Activated CD4-positive, alpha-beta T cell treated with anti-CD3 and anti-CD28 coated beads, Interleukin-10, Interleukin-2, amounts not matched to agents 100 ng/mL and 50 ng/mL, durations not matched to agents 16 hours and 8 hours (primary cell): ENCODE results near the gene CMTM2.
A peak's percentile ranks its signal among the peaks of the same experiment; 100 is the strongest.

ENCODE experiments used
- DNase-seq: peaks from one replicate; pipeline ENCODE4 v3.0.0-alpha.2; 2020

CMTM2 gene, protein sequence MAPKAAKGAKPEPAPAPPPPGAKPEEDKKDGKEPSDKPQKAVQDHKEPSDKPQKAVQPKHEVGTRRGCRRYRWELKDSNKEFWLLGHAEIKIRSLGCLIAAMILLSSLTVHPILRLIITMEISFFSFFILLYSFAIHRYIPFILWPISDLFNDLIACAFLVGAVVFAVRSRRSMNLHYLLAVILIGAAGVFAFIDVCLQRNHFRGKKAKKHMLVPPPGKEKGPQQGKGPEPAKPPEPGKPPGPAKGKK

DNA sequence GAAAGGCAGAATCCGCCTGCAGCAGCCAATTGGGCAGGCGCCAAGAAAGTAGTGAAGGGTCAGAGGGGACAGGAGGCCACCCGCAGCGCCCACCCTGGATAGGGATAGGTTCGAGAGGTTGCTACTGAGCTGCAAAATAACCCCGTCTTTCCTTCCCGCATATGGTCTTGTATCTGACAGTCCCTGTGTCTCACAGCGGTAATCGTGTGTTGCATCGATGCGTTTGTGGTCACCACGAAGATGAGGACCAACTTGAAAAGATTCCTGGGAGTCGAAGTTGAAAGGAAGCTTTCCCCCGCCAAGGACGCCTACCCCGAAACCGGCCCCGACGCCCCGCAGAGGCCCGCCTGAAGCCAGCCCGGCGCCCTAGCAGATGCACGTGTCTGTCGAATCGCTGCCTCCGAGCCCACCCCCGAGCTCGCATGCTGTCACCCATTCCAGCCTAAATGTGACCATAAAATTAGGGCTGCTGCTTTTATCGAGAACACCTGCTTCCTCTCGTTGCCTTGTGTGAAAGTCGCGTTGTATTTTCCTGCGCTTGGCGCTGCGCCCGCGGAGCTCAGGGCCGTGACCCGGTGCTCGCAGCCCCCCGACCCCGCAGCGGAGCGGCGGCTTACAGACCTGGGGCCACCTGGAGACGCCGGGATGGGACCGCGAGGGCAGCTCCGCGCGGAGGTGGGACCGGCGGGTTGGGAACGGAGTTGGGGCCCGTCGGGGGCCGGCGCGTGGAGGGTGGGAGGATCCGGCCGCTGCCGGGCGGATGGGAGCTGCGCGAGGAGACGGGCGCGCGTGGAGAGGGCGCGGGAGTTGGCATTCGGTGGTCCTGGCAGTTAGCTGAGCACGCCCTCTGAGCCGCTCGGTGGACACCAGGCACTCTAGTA lies at the start of gene CMTM2:
TSS of gene CMTM2 (plus strand) at position 813 of the 881 bp plus-strand sequence. CDS start 145 bp downstream, outside the sequence.
- no peak for DNase-seq

DNA sequence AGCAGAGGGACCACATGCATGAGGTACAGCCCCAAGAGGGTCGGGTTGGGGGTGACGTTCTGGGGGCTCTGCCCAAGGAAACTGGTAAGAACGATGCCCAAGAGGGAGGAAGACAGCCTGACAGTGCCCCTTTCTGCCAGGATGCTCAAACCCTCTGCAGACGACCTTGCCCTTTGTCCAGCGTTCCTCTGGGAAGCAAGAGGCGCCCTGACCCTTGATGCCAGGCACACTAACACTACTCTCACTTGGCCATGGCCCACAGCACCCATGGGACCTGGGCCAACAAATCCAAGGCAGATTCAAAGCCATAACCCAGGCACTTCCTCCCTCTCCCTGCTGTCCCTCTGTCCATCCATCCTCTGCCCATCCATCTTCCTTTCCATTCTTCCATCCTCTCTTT lies 49.8 kb upstream of the CMTM2 start:
- no peak for DNase-seq

DNA sequence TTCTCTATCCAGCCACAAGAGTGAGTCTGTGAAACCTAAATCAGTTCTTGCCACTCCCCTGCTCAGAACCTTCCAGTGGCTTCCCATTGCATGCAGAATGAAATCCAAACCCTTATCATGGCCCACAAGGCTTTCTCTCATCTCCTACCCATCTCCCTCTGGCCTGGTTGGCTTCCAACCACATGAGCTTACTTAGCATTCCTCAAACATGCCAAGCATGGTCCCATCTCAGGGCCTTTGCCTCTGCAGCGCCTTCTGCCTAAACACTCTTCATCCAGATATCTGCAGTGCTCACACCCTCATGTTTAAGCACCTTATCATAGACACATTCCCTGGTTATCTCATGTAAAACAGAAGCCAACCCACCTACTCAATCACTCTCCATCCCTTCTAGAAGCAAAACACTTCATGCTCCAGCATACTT lies 44.9 kb upstream of the CMTM2 start:
- DNase-seq = no peak

DNA sequence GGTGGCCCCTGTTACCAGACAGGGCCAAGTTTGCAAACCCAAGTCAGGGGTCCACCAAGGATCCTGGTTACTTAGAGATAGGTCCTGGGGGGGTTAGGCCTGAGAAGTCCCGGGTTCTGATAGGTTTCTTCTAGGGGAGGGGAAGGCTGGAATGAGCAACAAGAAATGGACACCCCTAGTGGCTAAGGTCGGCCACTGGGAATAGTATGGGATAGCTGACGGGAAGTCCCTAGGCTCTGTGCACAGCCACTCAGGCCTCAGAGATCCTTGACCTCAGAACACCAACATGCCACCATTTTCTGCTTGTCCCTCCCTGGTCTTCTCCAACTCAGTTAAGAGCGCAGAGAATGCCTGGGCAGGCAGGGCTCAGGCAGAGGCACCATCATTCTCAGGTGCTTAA lies 42.7 kb upstream of the CMTM2 start:
- no peak for DNase-seq

DNA sequence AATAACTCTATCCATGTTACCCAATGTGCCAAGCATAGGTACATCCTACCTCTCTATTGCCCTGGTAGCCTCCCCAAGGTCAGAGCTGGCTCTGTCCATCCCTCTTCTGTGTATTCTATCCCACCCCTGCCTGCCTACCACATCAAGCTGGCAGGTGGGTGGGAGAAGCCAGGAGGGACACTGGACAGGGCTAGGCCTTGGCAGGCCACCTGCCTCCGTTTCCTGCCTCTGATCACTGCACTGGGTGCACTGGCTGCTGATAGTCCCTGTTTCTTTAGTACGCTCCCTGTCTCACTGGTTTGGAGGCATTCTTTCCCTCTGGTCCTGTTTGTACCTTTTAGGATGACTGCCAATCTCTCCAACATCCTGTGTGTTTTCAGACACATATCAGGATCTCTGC lies 42.0 kb upstream of the CMTM2 start:
- DNase-seq = no peak

DNA sequence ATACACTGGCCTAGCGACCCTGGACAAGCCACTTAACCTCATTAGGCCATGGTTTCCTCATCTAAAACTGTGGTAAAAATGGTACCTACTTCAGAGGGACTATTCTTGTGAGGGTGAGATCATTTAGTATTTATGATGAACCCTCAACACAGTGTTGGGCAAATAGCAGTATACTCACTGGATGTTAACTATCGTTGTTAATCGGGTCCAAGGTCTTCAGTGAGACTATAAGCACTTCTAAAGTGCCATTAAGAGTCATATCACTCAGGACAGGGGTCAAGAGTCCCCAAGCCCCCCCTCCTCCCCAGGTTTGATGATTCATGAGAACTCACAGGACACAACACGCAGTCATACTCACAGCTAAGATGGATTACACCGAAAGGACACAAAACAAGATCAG lies 40.4 kb upstream of the CMTM2 start:
- no peak for DNase-seq

DNA sequence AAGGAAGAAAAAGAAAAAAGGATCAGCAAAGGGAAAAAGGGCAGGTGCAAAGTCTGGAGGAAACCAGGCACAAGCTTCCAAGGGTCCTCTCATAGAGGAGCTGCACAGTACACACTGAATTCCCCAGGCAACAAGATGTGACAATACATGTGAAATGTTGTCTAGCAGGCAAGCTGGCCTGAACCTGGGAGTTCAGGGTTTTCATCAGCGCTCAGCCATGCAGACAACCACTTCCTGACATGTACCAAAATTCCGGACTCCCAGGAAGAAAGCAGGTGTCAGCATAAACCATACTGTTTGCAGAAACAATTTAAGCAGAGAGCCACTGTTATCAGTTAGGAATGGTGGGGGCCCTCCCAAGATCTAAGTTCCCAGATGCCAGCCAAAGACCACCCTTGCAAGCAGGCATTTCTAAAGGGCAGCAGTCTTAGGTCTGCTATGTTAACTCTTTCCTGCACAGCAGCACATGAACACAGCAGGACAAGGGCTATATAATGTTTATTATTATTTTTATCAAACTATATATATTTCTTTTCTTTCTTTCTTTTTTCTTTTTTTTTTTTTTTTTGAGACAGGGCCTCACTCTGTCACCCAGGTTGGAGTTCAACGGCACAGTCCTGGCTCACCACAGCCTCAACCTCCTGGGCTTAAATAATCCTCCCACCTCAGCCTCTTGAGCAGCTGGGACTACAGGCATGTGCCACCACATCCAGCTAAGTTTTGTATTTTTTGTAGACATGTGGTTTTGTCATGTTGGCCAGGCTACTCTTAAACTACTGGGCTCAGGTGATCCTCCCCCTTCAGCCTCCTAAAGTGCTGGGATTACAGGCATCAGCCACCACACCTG lies 39.4 kb upstream of the CMTM2 start:
- no peak for DNase-seq

DNA sequence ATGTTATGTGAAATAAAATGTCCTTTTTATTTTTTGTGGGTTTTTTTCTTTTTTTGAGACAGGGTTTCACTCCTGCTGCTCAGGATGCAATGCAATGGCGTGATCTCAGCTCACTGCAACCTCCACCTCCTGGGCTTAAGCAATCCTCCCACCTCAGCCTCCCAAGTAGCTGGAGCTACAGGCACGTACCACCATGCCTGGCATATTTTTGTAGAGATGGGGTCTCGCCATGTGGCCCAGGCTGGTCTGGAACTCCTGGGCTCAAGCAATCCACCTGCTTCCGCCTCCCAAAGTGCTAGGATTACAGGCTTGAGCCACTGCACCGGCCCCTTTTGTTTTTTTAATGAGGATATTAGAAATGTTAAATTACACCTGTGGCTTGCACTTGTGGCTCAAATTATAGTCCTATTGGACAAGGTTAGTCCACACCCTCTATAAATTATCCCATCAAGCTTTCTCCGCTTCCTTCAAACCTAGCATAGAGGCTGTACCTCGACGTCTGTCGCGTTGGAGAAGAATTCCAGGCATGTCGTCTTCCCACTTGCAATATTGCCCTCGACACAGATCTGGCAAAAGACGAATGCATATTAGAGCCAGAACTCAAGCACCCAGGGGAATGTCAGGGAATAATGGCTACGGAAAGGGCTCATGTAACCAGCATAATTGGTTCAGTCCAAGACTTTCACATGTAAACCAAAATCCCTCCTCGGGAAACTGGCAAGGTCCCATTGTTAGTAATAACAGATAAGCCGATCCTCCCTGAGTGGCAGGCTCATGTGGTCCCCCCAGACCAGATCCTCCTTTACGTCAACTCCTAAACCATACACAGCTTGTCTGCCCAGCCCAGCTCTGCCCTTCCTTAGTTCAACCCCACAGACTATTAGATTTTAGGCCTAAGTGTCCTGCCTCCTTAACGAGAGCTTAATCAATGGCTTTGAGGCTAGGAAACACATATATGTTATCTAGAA lies 37.6 kb upstream of the CMTM2 start:
- no peak for DNase-seq

DNA sequence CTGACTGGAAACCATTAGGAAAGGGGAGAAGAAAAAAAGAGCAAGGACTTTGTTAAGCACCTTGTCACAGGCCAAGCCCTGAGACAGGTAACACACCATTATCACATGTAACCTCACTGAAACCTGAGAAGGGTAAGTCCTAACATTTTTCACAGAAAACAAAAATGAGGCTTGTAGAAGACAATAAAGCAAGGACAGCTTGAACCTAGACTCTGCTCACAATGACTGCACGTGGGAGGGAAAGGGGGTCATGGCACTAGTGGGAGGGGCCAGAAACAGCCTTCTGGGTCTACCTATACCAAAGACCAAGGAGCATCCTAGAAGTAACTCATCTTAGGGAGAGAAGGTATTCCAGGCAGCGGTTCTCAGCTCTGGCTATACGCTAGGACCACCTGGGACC lies 36.9 kb upstream of the CMTM2 start:
- no peak for DNase-seq

DNA sequence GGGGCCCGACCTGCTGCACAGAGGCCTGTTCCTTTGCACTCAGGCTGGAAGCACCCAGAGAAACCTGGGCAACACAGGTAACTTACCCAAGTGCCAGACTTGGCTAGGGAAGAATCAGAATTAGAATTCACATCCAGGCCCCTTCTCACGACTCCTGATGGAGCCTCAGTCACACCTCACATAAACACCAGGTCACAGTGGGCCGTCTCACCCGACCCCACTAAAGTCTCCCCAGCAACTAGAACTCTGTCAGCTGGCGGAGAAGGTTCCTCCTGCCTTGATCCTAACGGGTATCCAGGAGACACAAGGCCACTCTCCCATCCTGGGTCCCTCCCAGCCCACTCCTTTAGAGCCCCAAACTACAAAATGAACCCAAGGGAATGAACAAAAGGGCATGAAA lies 35.7 kb upstream of the CMTM2 start:
- no peak for DNase-seq

DNA sequence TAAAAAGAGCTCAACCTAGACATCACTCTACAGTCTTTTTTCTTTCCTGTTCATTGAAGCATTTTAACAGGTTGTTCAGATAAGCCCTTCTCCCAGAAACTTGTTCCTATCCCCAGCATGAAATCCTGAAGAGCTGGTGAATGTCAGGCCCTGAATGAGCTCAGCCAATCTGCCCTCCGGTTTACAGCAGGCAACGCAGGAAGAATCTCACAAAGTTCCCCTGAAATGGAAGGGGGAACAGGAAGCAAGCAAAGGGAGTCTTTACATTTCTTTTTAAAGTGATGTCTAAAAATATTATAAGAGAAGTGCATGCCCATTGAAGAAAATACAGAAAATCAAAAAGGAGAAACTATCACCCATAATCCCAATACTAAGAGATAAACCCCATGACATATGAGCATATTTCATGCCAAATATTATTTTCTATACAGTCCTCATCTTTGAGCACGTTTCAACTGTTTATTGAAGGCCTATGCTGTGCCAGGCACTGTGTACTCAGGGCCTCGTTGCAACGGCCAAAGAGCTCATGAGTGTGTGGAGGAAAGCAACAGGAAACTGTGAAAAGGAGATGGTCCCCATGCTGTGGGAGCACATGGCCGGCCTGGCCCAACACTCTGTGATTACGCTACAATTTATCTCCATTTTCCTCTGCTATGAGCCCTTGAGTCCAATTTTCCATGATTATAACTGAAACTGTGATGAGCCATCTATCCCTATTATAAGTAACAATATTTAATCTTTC lies 35.1 kb upstream of the CMTM2 start:
- no peak for DNase-seq

DNA sequence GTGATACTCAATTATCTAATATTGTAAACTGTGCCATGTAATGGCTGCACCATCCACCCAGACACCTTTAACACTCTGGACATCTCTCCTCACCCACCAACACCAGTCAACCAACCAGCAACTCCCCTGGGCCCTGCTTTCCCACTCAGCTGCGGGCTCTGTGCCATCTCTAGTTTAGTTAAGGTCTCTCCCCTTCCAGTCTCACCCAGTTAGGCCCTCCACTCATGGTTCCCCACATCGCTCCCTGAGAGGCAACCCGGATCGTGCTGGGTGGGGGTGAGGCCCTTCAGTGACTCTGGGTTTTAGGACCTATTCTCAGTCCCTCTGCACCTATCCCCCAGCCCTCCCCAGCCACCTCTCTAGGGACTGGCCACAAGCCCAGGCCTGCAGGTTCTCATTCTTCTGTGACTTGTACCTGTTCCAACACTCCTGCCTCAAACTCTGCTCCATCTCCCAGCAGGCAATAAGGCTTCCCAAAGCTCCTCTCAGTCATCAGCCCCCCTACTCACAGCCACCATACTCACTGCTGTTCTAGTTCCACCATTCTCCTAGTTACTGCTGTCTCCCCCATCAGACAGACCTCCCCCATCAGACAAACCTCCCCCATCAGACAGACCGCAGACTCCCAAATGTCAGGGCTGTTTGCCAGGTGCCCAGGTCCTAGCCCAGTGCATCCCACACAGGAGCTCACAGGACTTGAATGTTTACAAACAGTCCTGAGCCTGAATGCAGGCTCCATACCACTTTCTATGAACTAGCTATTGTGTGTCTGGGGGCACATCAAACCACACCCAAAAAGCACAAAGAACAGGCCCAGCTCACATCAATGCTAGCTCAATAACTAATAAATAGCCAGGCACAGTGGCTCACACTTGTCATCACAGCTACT lies 31.9 kb upstream of the CMTM2 start:
- DNase-seq = no peak

DNA sequence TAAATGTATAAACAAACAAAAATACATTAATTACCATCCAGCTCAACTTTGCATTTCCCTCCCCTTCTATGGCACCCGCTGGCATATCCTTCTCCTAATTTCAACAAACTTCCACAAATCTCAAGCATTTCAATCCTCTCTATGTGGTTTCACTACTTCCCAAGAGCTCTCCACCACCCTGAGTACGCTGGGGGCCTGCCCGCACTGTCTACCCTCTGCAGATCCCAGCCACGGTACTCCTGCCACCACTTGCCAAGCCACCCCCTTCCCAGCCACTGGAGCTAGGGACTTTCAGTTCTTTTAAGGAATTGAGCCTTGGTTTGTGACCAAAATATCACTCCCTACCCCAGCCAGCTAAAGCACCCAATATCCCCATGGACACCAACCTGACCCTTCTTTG lies 31.2 kb upstream of the CMTM2 start:
- no peak for DNase-seq

DNA sequence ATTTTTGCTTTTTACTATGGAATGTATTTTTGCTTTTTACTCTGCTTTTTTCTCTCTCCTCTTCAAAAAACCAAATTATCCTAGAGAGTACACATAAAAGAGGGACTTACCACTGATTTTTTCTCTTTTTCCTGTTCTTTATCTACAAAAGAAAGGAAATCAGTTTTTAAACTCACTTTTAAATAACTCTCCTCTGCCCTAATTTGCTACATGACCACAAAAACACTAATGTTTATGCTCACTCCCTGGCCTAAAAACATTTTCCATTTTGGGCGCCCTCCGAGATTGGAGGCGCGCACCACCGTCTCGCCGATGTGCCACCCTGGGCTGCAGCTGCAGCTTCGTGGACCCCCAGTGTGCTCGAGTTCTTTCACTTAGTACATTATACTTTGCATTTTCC lies 30.4 kb upstream of the CMTM2 start:
- no peak for DNase-seq

DNA sequence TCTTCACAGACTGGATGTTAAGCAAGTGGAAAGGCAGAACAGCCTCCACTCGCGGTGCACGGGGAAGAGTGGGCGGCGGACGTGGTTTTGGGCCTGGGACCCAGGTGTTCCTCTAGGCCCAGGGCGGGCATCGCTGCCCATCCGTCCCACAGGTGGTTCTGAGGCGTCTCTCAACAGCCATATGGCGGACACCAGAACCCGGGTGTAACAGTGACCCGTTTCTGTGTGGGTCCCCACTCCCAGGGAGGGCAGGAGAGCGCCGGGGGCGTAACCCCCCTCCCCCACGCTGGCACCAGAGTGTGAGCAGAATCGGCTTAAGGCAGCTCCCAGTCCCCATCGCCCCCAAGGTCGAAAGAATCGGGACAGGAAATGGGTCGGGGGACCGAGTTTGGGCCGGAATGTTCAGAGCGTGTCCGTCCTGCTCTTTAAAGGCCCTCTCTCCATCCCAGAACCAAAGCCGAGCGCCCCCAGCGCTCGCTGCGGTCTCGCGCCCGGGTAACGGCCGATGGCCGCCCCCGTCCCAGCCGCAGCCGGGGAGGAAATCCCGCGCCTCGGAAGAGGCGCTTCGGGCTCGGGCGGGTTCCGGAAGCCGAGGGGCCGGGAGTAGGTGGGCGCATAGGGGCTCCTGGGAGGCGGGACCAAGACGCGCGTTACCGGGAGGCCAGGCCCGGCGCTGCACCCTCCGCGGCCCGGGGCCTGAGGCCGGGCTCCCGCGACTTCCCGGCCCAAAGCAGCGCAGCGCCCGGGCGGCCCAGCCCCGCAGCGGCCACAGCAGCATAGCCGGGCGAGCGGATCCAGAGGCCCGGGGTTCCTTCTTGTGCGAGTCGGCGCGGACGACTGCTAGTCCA lies 29.8 kb upstream of the CMTM2 start, which contains the start of gene TK2:
TSS of gene TK2 (minus strand) at position 839 of the 848 bp plus-strand sequence. CDS start at position 778, 61 bp downstream.
- peak; percentile 76 for DNase-seq

DNA sequence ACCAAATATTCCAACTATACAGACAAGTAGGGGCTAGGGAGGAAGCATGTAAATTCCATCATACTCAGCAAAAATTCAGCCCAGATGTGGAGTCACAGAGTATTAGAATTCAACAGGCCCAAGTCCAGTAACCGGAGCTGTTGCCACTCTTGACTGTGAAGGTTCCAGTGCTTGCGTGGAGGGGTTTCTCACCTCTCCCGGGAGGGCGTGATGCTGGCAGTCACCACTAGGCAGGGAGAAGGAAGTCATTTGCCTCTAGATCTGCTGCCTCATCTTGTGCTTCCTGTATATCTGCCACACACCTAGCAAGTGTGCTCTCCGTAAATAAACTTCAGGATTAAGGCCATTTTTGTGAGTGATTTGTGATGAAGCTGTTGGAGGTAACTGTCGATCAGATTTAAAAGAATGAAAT lies 27.9 kb upstream of the CMTM2 start:
- DNase-seq = peak; percentile 87

DNA sequence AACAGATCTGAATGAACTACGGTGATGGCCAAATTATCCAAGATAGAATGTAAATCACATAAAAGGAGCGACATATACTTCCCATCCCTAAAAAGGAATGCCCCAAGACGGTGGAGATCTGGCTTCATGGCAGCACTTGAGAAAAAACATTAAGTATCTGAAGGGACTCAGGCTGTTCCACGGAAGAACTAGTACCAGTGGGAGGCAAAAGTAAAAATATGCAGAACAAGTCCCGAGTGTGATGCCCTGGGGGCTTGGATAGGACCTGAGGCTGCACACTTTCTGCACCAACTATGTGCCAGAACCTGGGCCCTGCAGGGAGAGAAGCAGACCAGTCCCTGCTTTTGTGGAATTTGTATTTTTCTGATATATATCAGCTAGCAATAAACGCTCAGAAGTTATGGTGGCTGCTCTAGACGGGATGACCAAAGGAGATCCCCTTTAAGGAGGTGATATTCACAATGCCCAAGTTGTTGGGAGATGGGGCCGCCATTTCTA lies 27.4 kb upstream of the CMTM2 start:
- no peak for DNase-seq

DNA sequence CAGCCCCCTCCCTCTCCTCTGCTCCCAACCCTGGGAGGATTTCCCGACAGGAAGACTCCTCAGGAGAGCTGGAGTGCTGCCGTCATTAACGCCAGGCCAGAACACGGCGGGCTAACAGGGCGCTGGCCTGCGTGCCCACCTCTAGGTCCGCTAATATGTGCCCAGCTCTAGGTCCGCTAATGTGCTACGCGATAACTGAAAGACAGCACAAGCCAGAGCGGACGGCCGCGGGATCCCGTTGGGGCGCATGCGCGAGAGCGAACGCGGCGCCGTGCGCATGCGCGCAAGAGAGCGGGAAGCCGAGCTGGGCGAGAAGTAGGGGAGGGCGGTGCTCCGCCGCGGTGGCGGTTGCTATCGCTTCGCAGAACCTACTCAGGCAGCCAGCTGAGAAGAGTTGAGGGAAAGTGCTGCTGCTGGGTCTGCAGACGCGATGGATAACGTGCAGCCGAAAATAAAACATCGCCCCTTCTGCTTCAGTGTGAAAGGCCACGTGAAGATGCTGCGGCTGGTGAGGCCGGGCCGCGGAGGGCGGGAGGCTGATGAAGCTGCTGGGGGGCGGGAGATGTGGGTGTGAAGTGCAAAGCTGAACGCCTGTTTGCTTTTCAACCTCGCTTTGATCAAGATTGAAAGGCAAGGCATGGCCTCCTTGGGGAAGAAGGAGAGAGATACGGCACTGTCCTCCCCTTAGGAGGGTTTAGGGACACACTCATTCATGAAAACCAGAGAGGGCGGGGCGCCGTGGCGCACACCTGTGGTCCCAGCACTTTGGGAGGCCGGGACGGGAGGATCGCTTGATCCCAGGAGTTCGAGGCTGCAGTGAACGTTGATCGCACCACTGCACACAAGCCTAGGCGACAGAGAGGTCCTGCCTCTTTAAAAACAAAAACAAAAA lies 26.7 kb upstream of the CMTM2 start, which contains the start of gene CKLF:
TSS of gene CKLF (plus strand) at position 291 of the 892 bp plus-strand sequence. CDS start at position 431, 140 bp downstream.
- DNase-seq = peak; percentile 95
